ENCODE measurements around the gene RPS6KA2. TPM values are rescaled to one million over a fixed set of nuclear protein-coding genes. Genes with fewer than 3 reads are reported as not detected.

Gene RPS6KA2
- total RNA-seq, 1 donor from 2014 or later, result 4.9 TPM

DNA sequence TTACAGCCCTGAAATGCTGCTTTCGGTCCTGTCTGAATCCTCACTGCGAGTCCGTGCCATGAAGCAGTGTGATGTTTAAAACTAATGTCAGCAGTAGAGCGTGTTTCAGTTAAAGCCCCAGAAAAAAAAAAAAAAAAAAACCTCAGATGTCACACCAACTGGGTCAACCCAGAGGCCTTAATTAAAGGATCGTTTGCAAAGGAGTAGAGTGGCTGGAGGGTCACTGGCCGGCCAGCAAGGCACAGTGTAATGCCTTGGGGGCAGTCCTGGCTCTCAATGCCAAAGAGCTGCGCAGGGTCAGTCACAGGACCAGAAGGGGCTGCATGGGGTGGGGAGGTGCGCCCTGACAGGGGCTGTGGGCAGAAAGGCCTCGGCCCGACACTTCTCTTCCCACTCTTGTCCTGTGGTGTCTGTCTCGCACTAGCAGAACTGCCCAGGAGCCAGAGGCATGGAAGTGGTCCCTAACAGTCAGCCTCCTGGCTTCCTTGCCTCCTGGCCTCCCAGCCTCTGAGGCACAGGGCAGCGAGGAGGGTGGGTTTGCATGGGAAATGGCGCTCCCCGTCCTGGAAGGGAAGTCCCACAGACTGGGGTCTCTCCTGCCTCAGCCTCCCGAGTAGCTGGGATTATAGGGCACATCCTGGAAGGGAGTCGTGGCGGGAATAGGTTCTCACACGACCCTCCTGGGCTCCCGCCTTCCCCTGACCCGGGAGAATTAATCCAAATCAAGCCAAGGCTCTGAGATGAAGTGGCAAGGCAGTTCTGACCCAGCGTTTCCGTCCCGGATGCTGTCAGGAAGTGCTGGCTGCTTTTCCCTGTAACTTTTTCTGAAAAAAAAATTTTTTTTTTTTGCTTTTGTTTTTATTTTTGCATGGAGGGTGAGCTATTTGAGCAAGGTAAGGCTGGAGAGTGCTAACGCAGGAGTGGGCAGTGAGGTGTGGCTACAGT is 190.6 kb downstream of the RPS6KA2 start:
- intact Hi-C loops (cut with micrococcal nuclease), result no loop called here

DNA sequence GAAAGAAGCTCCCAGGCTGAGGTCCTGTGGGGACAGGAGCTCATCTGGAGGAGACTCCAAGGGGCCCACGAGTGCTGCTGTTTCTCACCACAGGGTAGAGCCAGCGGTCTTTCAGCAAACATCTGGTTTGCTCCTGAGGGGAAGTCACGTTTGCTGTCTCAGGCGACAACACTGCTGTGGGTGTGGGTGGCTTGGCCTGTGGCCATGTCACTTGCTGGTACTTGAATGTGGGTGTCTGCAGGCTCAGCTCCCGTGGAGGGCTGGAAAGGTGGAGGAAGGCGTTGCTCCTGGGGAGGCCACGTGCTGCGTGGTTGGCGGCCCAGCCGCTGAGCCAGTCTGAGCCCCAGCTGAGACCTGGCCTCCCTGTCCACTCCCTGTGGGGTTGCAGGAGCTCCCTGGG is 191.5 kb downstream of the RPS6KA2 start:
- intact Hi-C loops (cut with micrococcal nuclease), result no loop called here

DNA sequence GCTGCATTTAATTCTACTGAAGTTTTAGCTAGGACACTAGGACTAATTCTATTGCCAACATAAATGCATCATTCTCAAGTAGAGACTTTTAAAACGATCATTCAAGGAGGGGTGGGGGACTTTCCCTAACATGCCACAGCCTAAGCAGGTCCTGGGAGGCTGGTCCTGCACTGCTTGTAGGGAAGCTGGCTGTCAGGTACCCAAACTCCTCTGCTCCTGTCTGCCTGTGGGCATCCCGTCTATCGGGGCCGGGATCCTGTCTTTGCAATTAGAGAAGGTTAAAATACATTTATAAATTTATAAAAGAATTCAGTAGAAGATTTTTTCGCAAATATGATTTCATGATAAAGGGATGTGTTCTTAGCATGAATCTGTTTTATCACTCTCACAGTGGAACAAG is 192.7 kb downstream of the RPS6KA2 start:
- intact Hi-C loops (cut with micrococcal nuclease), result no loop called here

DNA sequence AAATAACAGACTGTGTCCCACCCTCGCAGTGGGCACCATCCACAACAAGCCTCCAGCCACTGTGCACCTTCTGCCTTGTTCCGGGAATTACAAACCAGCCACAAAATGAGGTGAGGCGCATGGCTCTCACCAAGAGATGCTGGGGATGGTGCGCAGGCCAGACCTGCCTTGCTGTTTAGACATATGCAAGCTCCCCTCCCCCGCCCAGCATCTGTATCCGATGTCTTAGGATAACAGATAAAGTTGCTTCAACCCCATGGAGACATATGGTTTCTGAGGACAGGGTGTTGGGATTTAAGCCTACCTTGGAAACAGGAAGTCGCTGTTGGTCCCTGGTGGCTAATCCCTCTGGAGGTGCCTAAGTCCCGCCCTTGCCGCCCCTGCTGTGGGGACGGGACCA is 194.0 kb downstream of the RPS6KA2 start:
- intact Hi-C loops (cut with micrococcal nuclease), result no loop called here

DNA sequence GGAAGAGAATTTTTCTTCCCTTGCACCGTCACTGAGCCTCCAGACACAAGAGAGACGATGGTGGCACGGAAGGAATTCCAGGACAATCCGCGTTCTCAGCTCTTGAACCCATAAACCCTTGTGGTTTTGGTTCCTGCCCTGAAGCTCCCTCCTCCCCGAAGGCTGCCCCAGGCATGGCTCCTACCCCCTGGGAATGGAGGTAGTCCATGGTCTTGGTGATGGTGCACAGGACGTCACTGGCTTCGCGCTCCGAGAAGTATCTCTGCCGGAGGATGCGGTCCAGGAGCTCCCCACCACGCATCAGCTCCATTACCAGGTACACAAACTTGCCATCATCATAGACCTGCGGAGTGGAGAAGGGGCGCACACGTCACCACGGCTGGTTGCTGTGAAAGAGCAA is 196.8 kb downstream of the RPS6KA2 start:
- intact Hi-C loops (cut with micrococcal nuclease), result no loop called here

DNA sequence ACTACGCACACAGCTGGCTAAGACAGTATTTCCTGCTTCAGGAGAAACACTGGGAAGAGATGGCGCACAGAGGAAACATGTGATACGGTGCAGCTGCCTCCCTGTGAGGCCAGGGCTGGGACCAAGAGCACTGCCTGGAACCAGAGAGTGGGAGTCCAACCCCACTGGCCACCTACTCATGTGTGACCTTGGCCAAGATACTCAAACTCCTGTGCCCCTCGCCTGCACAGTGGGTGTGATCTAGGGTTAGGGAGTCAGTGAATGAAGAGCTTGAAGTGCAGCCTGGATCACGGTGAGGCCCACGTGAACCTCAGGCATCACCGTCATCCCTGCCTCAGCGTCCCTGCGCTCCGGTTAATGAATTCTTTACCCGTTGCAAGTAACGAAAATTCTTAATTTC is 202.6 kb downstream of the RPS6KA2 start:
- intact Hi-C loops (cut with micrococcal nuclease), result no loop called here

DNA sequence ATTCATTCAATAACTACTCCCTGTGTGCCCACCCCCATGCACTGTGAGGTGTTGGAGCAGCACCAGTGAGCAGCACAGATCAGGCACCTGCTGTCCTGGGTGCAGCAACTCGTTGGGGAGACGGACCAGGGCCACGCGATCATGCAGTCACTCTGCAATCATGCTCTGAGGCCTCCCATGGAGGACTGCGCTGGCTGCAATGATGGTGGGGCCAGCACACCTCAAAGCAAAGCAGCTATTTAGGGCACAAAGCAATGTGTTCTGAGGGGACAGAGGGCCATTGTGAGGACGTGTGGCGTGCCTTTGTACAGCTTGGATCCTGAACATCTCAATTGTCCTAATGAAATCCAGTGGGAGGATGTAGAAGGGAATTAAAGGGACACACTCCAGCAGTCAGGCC is 203.3 kb downstream of the RPS6KA2 start:
- intact Hi-C loops (cut with micrococcal nuclease), result no loop called here

DNA sequence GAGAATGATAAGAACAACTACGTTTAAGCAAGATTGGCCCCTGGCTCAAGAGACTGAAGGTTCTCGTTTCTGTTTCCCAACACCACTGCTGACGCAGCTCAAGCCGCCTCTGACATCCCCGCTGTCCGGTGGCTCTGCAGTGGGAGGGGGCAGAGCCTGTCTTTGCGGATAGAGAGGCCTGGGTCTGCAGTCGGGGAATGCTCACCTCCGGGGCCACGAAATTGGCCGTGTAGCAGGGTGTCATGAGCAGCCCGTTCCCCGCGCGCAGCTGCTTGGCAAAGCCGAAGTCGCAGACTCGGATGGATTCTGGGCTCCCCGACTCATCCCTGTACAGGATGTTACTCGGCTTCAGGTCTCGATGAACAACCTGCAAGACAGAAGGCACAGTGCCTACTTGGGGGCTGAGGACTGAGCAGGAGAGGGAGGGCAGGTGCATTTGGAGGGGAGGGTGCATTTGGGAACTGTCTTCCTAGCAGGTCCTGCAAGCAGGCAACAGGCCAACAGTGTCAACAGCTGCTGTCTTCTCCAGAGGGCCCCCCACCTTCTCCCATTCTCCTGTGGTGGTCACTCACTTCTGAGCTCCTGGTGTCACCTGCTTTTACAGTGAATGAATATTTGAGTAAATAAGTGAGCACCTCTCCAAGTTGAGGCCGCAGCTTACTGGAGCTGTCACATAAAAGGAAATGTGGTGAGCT is 203.9 kb downstream of the RPS6KA2 start:
- intact Hi-C loops (cut with micrococcal nuclease), result no loop called here

DNA sequence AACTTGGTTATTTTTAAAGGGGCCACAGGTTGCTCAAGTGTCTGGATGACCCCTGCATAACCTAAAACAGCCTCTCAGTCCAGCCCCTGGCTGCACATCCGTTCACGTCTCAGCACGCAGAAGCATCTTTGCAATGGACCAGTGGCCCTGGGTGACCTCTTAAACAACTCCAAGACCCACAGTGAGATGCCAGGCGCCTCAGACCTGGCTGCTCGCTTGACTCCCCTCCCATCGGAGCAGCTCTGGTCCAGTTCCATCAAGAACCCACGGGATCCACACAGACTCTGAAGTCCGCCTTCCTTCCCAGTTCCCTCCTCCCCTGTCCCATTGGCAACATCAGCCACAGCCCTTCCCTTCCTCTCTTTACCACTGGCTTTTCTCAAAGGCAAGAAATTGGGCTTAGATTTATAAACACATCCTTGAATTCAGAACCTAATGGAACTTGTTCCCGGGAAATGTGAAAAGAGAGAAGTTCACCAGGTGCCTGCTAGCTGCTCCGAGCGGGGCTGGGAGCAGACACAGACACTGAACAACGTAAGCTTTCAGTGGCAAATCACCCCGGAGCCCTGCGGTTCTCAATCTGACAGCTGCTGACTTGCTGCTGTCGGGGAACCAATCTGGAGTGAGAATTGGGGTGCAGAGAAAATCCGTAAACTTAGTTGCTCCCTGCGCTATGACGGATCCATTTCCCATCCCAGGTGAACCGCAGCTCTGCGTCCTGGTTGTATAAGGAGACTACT is 204.7 kb downstream of the RPS6KA2 start:
- intact Hi-C loops (cut with micrococcal nuclease), result no loop called here

DNA sequence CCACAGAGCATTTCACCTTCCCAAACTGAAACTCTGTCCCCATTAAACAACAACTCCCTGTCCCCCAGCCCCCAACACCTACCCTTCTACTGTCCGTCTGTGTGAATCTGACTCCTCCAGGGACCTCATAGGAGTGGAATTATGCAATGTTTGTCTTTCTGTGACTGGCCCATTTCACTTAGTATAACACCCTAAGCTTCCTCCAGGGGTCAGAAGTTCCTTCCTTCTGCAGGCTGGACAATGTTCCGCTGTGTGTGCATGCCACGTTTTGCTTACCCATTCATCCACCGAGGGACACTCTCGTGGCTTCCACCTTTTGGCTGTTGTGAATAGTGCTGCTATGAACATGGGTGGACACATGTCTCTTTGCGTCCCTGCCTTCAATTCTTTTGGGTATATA is 206.7 kb downstream of the RPS6KA2 start:
- intact Hi-C loops (cut with micrococcal nuclease), result no loop called here

DNA sequence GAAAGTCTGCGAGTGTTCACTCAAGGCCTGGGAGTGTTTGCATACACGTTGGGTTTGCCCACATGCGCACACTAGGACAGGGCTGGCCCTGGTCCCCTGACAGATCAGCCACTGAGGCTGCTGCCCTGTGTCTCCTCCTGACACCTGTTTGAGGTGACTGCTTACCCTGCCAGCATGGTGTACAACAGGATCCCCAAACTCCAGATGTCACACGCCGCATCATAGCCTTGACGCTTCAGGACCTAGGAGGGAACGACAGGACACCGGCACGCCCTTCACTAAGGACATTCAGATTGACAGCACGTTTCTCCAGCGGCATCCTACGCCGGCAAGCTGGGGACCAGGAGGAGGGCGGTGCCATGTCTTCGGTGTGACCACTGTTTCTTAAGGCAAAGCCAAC is 207.3 kb downstream of the RPS6KA2 start:
- intact Hi-C loops (cut with micrococcal nuclease), result loop anchor here (2.0 to 10.0 kb wide), 5 partner anchors 79 to 1405 kb away; partner anchors contain the start of genes AFDN and RNASET2

DNA sequence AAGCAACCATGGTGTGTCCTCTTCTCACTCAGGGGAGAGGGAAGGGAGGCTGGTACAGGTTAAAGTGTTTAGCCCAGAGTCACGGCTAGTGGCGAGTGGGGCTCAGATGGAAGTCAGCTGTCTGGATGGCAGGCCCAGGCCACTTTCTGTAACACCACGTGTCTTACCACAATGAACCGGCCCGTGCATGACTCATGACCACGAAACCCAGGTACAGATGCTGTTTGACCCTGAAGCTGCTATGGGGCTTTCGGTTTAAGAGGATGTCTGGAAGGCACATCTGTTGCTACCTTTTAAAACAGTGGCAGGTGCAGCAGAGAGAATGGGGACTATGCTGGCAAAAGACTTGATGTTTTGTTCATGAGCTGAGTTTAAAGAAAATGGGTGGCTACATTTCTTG is 207.8 kb downstream of the RPS6KA2 start:
- intact Hi-C loops (cut with micrococcal nuclease), result loop anchor here (2.0 to 10.0 kb wide), 5 partner anchors 78 to 1406 kb away; partner anchors contain the start of genes AFDN and RNASET2

DNA sequence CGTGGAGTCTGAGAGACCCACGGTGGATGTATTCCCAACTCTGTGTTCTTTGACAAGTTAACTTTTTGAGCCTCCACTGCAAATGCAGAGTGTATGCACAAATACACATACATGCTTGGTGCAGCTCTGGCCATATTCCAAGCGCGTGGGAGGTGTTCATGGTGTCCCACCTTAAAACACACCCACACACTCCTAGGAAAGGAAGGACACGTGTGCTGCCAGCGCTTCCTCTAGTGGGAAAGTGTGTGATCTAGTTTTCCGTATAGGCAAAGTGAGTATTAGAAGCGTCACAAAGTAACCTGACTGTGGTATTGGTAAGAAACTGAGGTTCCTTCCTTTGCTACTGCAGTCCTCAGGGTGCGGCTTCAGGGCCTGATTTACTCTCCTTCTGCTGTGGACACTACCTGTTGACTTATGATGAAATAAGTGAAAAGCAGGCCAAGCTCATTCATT is 208.3 kb downstream of the RPS6KA2 start:
- intact Hi-C loops (cut with micrococcal nuclease), result loop anchor here (2.0 to 10.0 kb wide), 5 partner anchors 78 to 1406 kb away; partner anchors contain the start of genes AFDN and RNASET2

DNA sequence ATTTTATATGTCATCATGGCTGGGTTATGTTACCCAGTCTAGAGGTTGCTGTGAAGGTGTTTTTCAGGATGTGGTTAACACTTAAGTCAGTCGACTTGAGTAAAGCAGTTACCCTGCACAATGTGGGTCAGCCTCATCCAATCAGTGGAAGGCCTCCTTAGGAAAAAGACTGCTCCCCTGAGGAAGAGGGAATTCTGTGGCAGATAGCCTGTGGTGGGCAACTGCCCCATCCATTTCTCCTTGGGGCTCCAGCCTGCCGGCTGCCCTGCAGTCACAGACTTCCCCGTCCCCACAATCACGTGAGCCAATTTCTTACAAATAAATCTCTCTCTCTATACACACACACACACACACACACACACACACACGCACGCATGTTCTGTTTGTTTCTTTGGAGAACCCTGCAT is 209.8 kb downstream of the RPS6KA2 start:
- intact Hi-C loops (cut with micrococcal nuclease), result loop anchor here (1.0 to 10.0 kb wide), 8 partner anchors 34 to 1408 kb away; partner anchors contain the start of genes AFDN, RNASET2 and RPS6KA2

DNA sequence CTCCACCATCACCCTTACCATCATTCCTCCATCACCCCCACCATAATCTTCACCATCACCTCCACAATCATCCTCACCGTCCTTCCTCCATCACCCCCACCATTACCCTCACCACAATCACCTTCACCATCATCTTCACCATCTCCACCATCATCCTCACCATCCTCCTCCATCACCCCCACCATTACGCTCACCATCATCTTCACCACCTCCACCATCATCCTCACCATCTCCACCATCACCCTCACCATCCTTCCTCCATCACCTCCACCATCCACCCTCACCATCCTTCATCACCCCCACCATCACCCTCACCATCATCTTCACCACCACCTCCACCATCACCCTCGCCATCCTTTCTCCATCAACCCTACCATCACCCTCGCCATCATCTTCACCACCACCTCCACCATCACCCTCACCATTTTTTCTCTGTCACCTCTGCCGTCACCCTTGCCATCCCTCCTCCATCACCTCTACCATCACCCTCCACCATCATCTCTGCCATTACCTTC is 211.2 kb downstream of the RPS6KA2 start:
- intact Hi-C loops (cut with micrococcal nuclease), result loop anchor here (5.0 to 10.0 kb wide), 4 partner anchors 384 to 1409 kb away; partner anchors contain the start of genes AFDN and RNASET2

DNA sequence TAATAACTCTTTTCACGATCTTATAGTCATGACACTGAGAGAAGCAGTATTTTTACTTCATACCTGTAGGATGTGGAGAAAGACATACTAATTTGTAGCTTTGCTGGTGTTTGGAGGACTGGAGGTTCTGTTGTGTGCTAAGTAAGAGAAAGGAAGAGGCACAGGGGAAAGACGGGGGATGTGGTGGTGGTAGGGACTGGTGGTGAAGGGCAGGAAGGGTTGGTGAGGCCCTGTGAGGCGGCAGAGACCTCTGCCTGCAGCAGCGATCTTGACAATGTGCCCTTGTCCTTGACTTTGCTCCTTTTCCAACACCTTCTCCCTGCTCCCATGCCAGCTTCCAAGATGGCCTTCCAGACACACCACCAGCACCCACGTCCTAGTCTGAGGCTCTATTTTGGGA is 211.7 kb downstream of the RPS6KA2 start:
- intact Hi-C loops (cut with micrococcal nuclease), result loop anchor here (5.0 to 10.0 kb wide), 4 partner anchors 383 to 1409 kb away; partner anchors contain the start of genes AFDN and RNASET2

DNA sequence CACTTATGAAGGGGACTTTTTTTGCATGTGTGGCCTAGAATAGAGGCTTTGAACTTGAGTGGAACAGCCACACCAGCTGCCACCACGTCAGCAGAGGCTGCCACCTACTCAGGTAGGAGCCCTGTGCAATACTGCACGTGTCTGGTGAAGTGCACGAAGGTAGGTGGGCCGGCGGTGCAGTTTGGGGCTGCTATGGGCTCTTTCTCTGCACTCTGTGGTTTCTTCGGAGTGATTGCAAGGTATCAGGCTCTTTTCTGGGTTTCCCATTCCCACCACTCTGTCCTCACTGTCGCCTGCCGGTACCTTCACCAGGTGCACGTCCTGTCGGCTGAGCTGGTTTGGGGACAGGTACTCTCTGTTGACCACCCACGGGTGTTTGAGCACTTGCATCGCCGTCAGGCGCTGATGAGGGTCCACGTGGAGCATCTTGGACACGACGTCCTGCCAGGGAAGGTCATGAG is 213.5 kb downstream of the RPS6KA2 start:
- intact Hi-C loops (cut with micrococcal nuclease), result loop anchor here (10.0 kb wide), 1 partner anchor 1411 kb away; the partner anchor contains the start of gene AFDN

DNA sequence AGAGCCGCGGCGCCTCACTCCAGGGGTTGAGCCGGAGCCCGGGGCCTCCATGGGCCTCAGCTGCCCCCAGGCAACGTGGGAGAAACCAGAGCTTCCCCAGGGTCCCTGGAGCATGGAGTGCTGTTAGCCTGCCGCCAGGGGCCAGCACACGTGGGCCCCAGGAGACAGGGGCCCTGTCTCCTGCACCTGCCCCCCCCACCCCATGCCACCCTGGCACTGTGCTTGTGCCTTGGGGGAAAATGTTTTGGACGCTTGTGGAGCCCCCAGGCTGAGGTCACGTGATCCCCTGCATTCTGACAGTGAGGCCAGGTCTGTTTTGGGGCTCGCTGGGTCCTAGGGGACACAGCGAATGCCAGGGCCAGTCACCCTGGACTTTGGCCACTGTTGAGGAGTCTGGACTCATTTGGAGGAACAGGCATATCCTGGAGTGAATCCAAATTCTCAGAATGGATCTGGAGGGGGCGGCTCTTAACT is 214.1 kb downstream of the RPS6KA2 start:
- intact Hi-C loops (cut with micrococcal nuclease), result loop anchor here (10.0 kb wide), 1 partner anchor 1412 kb away; the partner anchor contains the start of gene AFDN

DNA sequence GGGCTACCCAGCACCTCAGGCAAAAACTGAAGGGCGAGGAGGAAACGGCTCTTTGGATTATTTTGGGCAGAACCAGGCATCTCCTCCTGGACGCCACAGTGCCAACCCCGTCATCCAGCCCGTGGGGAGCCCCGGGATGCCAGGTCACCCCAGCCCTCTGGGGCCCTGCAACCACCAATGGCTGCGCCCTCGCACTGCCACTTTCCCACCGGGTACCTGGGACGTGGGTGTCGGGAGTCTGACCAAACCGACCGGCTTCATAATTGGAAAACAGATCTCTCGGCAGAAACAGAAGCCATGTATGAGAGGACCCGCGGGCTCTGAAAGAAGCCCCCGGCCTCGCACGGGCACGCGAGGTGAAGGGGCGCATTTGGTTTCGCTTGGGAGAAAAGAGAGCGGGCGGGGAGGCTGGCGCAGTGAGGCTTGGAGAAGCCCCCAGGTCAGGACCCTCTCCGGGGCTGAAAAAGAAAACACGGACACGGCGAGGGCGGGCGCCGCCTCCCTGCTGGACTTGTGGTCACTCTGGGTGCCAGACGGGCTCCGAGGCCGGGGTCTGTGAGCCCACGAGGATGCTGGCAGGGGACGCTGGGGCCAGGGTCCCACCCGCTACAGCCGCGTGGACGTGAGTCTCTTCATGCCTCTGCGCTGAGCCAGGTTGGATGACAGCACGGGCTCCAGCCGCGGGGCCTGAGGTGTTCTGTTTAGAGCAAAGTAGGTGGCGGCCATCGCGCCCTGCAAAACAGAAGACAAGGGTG is 214.7 kb downstream of the RPS6KA2 start:
- intact Hi-C loops (cut with micrococcal nuclease), result loop anchor here (10.0 kb wide), 1 partner anchor 1412 kb away; the partner anchor contains the start of gene AFDN
